HCT116 (cell line): Measurements from ENCODE around the gene RPS16. TPM values are rescaled to one million over a fixed set of nuclear protein-coding genes. Genes with fewer than 3 reads are reported as not detected.

ENCODE experiments used
- ATAC-seq: fragments of 200-7000 bp; cut with Tn5 transposase; 2 replicates; pipeline ENCODE4 v1.9.1; 2020; ENCODE audit warnings: mild to moderate bottlenecking, moderate library complexity
- BruUV-seq: library from RNA; stranded (reverse); fragments of 400-500 nt; replicated peaks from 2 replicates; lab custom pipeline; 2021; lab: Mats Ljungman, UMichigan
- CTCF ChIA-PET: fragments of 300-600 bp; sonication (Branson Sonifier 250); formaldehyde crosslinking; loops from one replicate; lab custom pipeline; 2021; ENCODE audit warnings: antibody characterized with exemption; lab: Charles Lee
- POLR2A ChIA-PET: fragments of 300-600, 350-600 bp; sonication (Branson Sonifier 250); formaldehyde crosslinking; loops from one replicate; lab custom pipeline; 2021; ENCODE audit warnings: antibody characterized with exemption; lab: Charles Lee
- RAD21 ChIA-PET, 2 experiments: fragments of 300-600 bp; sonication (Branson Sonifier 250); formaldehyde crosslinking; loops; one replicate each; lab custom pipeline; 2023; ENCODE audit warnings: low total read pairs in 2 of 2; ENCODE audit not compliant: uncharacterized antibody in 2 of 2, unreplicated experiment in 2 of 2, low non-redundant PET in 1 of 2; lab: Charles Lee
- DNase-seq: peaks from one replicate; pipeline ENCODE4 v3.0.0-alpha.2; 2010; ENCODE audit warnings: low read depth, low spot score
- H2AFZ ChIP-seq: fragments of 200-600 bp; shearing (Covaris generic), sonication (generic); 2 replicates; pipeline ENCODE4 v1.6.1; 2017; ENCODE audit warnings: low read depth, mixed run types, mixed read lengths, antibody characterized with exemption, low read length; ENCODE audit not compliant: poor library complexity, severe bottlenecking
- H3K27ac ChIP-seq: 2 replicates; pipeline ENCODE4 v1.5.1; 2012; ENCODE audit warnings: low read depth, low read length
- H3K27me3 ChIP-seq: fragments of 200-600 bp; sonication (generic); 2 replicates; pipeline ENCODE4 v1.6.1; 2016; ENCODE audit warnings: mixed run types, low read length, mixed read lengths; ENCODE audit not compliant: insufficient read depth
- H3K36me3 ChIP-seq, 2 experiments: fragments of 200-500 bp in 1 of 2; fragments of 200-600 bp in 1 of 2; sonication (Bioruptor generic) in 1 of 2; sonication (generic) in 1 of 2; 2 replicates each; pipeline versions ENCODE4 v1.5.1 to v1.6.1; 2014 to 2016; ENCODE audit warnings: low read length in 2 of 2, inconsistent platforms in 1 of 2, mixed read lengths in 1 of 2, mixed run types in 1 of 2; ENCODE audit not compliant: insufficient read depth in 2 of 2, control insufficient read depth in 1 of 2
- H3K4me1 ChIP-seq, 2 experiments: fragments of 200-600 bp in 1 of 2; sonication (generic) in 1 of 2; 2 replicates each; pipeline versions ENCODE4 v1.5.1 to v1.6.1; 2012 to 2017; ENCODE audit warnings: low read length in 2 of 2, inconsistent platforms in 1 of 2, mild to moderate bottlenecking in 1 of 2, mixed read lengths in 1 of 2, mixed run types in 1 of 2, moderate library complexity in 1 of 2; ENCODE audit not compliant: insufficient read depth in 2 of 2, control insufficient read depth in 1 of 2
- H3K4me2 ChIP-seq: fragments of 200-600 bp; sonication (generic); 2 replicates; pipeline ENCODE4 v1.6.1; 2017; ENCODE audit warnings: mixed run types, low read length, mixed read lengths
- H3K4me3 ChIP-seq, 2 experiments: fragments of 200-600 bp in 1 of 2; sonication (generic) in 1 of 2; replicated peaks in 1 of 2; 2 replicates each; pipeline ENCODE4 v1.5.1; 2011 to 2016; ENCODE audit warnings: low read length in 2 of 2, control low read depth in 1 of 2, low read depth in 1 of 2, mild to moderate bottlenecking in 1 of 2, mixed read lengths in 1 of 2, mixed run types in 1 of 2
- H3K79me2 ChIP-seq: fragments of 200-600 bp; sonication (generic); 2 replicates; pipeline ENCODE4 v1.6.1; 2017; ENCODE audit warnings: mild to moderate bottlenecking, mixed run types, low read length, moderate library complexity, mixed read lengths; ENCODE audit not compliant: insufficient read depth
- H3K9ac ChIP-seq: fragments of 200-600 bp; sonication (generic); 2 replicates; pipeline ENCODE4 v1.6.1; 2016; ENCODE audit warnings: low read length, mixed read lengths
- H3K9me2 ChIP-seq: fragments of 200-600 bp; sonication (generic), shearing (Covaris generic); 2 replicates; pipeline ENCODE4 v1.6.1; 2017; ENCODE audit warnings: mixed run types, mild to moderate bottlenecking, moderate library complexity; ENCODE audit not compliant: insufficient read depth
- H3K9me3 ChIP-seq, 2 experiments: fragments of 200-500 bp in 1 of 2; fragments of 200-600 bp in 1 of 2; sonication (Bioruptor generic) in 1 of 2; sonication (generic) in 1 of 2; 2 replicates each; pipeline ENCODE4 v1.6.1; 2014 to 2017; ENCODE audit warnings: low read length in 2 of 2, mixed read lengths in 2 of 2, inconsistent platforms in 1 of 2, low read depth in 1 of 2, mild to moderate bottlenecking in 1 of 2, mixed run types in 1 of 2, moderate library complexity in 1 of 2; ENCODE audit not compliant: control insufficient read depth in 1 of 2, insufficient read depth in 1 of 2
- H4K20me1 ChIP-seq: fragments of 200-600 bp; sonication (generic), shearing (Covaris generic); 2 replicates; pipeline ENCODE4 v1.6.1; 2017; ENCODE audit warnings: mixed run types, mild to moderate bottlenecking, moderate library complexity; ENCODE audit not compliant: insufficient read depth
- CBX3 ChIP-seq: IDR thresholded peaks from 2 replicates; pipeline ENCODE4 v1.6.1; 2012; ENCODE audit warnings: low read depth
- CEBPB ChIP-seq: IDR thresholded peaks from 2 replicates; pipeline ENCODE4 v1.6.1; 2012; ENCODE audit warnings: low read depth
- ELF1 ChIP-seq: IDR thresholded peaks from 2 replicates; pipeline ENCODE4 v1.6.1; 2012; ENCODE audit warnings: low read depth, borderline replicate concordance
- EZH2phosphoT487 ChIP-seq: fragments of 200-600 bp; IDR thresholded peaks from 2 replicates; pipeline ENCODE4 v1.6.1; 2018; ENCODE audit warnings: antibody characterized with exemption, borderline replicate concordance
- JUND ChIP-seq: IDR thresholded peaks from 2 replicates; pipeline ENCODE4 v1.6.1; 2012
- POLR2A ChIP-seq: IDR thresholded peaks from 2 replicates; pipeline ENCODE4 v1.7.0; 2011; ENCODE audit warnings: borderline replicate concordance; ENCODE audit not compliant: insufficient read depth, insufficient read length; ENCODE audit errors: extremely low read depth
- POLR2AphosphoS5 ChIP-seq: IDR thresholded peaks from 2 replicates; pipeline ENCODE4 v1.6.1; 2011; ENCODE audit warnings: mild to moderate bottlenecking, low read depth, low read length, moderate library complexity
- SIN3A ChIP-seq: IDR thresholded peaks from 2 replicates; pipeline ENCODE4 v1.6.1; 2012; ENCODE audit warnings: low read depth
- SP1 ChIP-seq: IDR thresholded peaks from 2 replicates; pipeline ENCODE4 v1.6.1; 2012; ENCODE audit warnings: low read depth
- SRF ChIP-seq: IDR thresholded peaks from 2 replicates; pipeline ENCODE4 v1.6.1; 2012; ENCODE audit warnings: low read depth
- TCF7L2 ChIP-seq: IDR thresholded peaks from 2 replicates; pipeline ENCODE4 v1.7.0; 2011; ENCODE audit warnings: borderline replicate concordance, inconsistent platforms; ENCODE audit not compliant: insufficient read depth, insufficient read length; ENCODE audit errors: extremely low read depth
- YY1 ChIP-seq: IDR thresholded peaks from 2 replicates; pipeline ENCODE4 v1.6.1; 2011; ENCODE audit warnings: low read length, low read depth, moderate library complexity, mild to moderate bottlenecking; ENCODE audit not compliant: insufficient replicate concordance; ENCODE audit errors: extremely low read depth
- ZNF274 ChIP-seq: fragments of 200-500 bp; sonication (Bioruptor generic); IDR thresholded peaks from 2 replicates; pipeline ENCODE4 v1.6.1; 2014; ENCODE audit warnings: mild to moderate bottlenecking, low read depth, low read length, inconsistent platforms
- intact Hi-C: fragments of 100-400 bp; cut with micrococcal nuclease; formaldehyde crosslinking; loops from 2 replicates; pipeline ENCODE4 v1.10.0; 2022
- total RNA-seq: library from RNA; stranded (reverse); gene quantifications from one replicate; pipeline ENCODE4 v1.2.1, GENCODE V29; 2021; ENCODE audit not compliant: unreplicated experiment
- TF ChIP-seq, protein P1 (sequence below): IDR thresholded peaks from 2 replicates; pipeline ENCODE4 v1.6.1; 2012
- TF ChIP-seq, protein P2 (sequence below): IDR thresholded peaks from 2 replicates; pipeline ENCODE4 v1.6.1; 2011; ENCODE audit warnings: mild to moderate bottlenecking, low read length, moderate library complexity; ENCODE audit not compliant: insufficient replicate concordance; ENCODE audit errors: extremely low read depth

The RPS16 gene
- total RNA-seq, 1 experiment from 2014 or later, result 3,365 TPM

DNA sequence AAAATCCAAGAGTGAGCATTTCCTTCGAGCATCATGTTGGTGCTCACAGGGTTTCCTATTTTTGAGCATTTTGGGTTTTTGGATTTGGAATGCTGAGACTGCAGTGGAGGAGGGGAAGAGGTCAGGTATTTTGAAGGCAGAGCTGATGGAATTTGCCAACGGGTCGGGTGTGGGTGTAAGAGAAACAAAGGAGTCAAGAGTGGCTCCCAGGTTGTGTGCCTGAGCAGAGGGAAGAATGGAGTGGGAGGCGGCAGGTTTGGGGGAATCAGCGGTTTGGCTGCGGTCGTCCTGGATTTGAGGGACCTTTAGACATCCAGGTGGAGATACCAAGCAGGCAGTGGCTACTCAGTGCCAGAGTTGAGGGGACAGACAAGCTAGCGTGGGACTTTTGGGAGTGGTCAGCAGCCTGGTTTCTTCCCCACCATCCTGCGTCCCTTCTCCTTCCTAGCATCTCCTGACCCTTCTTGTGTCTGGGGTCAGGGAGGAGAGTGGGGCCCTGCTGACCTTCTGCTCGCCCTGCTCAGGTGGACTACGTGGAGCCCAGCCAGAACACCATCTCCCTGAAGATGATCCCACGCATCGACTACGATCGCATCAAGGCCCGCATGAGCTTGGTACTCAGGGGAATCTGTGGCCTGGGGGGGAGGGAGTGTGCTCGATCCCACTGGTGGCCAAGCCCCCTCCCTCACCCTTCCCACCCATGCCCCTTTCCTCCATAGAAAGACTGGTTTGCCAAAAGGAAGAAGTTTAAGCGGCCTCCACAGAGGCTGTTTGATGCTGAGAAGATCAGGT is 30.4 kb upstream of the RPS16 start:
- BruUV-seq, result no TSS peak
- Histone ChIP-seq H3K4me1 (no peaks in the 10 kb centered on the region), H3K4me2 (no peak overlapping the region), H3K27me3 (no peaks in the 10 kb centered on the region), H2AFZ (no peak overlapping the region), H3K36me3 (peaks cover 43 to 61% of the 10 kb centered on the region in 2 experiments), H3K27ac (no peak overlapping the region), H3K79me2 (peaks cover 21% of the 10 kb centered on the region; the same call in 1 of the 2 replicates), H4K20me1 (no peaks in the 10 kb centered on the region), H3K9me3 (no peaks in the 10 kb centered on the region), H3K9ac (no peak overlapping the region), H3K4me3 (no peak overlapping the region), H3K9me2 (no peaks in the 10 kb centered on the region)
- ChIA-PET POLR2A (no interaction called here), CTCF (interaction anchor here (1.4 kb wide), 1 partner anchor 8 kb away, joined by 3 read pairs; no protein-coding TSS in a partner anchor), RAD21 (no interaction called here)
- intact Hi-C loops, result no loop called here
- DNase-seq (no peak), ATAC-seq (no peak)
- TF ChIP-seq ELF1 (no peak), SIN3A (no peak), CBX3 (no peak), EZH2phosphoT487 (no peak), TCF7L2 (no peak), POLR2A (no peak), JUND (no peak), ZNF274 (no peak), YY1 (no peak), CEBPB (no peak), POLR2AphosphoS5 (no peak), SRF (no peak), SP1 (no peak)
- TF ChIP-seq, protein P1, sequence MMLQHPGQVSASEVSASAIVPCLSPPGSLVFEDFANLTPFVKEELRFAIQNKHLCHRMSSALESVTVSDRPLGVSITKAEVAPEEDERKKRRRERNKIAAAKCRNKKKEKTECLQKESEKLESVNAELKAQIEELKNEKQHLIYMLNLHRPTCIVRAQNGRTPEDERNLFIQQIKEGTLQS, result no peak
- TF ChIP-seq, protein P2, sequence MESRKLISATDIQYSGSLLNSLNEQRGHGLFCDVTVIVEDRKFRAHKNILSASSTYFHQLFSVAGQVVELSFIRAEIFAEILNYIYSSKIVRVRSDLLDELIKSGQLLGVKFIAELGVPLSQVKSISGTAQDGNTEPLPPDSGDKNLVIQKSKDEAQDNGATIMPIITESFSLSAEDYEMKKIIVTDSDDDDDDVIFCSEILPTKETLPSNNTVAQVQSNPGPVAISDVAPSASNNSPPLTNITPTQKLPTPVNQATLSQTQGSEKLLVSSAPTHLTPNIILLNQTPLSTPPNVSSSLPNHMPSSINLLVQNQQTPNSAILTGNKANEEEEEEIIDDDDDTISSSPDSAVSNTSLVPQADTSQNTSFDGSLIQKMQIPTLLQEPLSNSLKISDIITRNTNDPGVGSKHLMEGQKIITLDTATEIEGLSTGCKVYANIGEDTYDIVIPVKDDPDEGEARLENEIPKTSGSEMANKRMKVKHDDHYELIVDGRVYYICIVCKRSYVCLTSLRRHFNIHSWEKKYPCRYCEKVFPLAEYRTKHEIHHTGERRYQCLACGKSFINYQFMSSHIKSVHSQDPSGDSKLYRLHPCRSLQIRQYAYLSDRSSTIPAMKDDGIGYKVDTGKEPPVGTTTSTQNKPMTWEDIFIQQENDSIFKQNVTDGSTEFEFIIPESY, result no peak
